ENCODE data around the gene CPNE5.
"Not testable (repeated sequence)": the region's sequence is repeated elsewhere in the genome, so short reads cannot be mapped to it uniquely, and the experiment has no call there.

CPNE5 gene

DNA sequence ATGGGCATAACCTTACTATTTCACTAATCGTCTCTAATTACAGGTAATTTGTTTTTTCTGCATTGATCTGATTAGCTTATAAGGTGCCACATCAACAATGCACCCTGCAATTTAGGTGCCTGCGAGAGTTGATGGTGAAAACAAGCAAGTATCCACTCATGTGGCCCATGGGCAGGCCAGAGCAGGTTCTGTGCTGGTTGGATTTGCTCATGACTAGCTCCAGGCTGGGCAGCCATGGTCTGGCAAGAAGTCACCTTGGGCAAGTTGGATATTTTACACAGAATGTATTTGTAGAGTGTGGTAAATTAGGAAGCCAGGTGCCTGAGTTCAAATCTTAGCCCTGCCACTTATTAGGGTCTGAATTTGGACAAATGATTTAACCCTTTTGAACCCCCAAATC lies 116.4 kb downstream of the CPNE5 start:
- no peak for DNase-seq
- in situ Hi-C loops (cut with HindIII; ENCODE audit: low pct_ligation_motif_present, low pct_unique_long_range_greater_than_20kb, low sequenced_read_pairs) = loop anchor here (25.0 kb wide), 1 partner anchor 111 kb away; no protein-coding TSS in a partner anchor

DNA sequence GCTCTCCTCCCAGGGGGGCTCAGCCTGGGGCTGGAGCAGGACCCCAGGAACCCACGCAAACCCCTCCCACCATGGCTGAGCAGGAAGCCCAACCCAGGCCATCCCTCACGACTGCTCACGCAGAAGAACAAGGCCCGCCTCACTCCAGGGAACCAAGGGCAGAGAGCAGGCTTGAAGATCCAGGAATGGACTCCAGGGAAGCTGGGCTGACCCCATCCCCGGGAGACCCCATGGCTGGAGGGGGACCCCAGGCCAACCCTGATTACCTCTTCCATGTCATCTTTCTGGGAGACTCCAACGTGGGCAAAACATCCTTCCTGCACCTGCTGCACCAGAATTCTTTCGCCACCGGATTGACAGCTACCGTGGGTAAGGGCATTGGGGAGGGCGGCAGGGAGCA lies 116.9 kb downstream of the CPNE5 start:
- no peak for DNase-seq
- in situ Hi-C loops (cut with HindIII; ENCODE audit: low pct_ligation_motif_present, low pct_unique_long_range_greater_than_20kb, low sequenced_read_pairs) = loop anchor here (25.0 kb wide), 1 partner anchor 110 kb away; no protein-coding TSS in a partner anchor

DNA sequence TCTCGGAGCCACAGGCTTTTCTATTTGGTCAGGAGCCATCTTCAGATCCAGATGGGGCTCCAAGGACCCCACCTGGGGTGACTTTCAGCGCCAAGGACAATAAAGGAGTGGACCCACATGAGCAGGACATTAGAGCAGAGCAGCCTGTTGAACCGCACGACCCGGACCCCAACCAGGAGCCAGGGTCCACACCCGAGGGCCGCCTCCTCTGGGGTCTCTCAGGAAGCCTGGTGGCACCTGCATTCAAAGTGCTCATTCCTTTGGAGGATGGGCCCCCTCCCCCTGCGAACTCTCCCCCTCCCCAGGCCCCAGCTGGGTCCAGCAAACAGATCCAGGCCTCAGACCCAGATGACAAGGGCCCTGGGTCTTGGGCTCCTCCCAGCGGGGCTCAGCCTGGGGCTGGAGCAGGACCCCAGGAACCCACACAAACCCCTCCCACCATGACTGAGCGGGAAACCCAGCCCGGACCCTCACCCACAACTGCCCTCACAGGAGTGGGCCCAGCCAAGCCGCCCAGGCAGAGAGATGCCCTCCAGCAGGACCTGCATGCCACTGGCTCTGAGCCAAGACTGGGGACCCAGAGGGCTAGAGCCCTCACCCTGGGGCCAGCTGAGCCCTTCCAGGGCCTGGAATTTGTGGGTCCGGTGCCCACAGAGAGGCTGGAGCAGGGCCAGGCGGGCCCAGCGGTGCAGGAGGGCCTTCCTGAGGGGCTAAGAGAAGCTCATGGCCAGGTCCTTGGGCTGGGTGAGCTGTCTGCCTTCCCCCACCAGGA lies 117.7 kb downstream of the CPNE5 start:
- no peak for DNase-seq
- in situ Hi-C loops (cut with HindIII; ENCODE audit: low pct_ligation_motif_present, low pct_unique_long_range_greater_than_20kb, low sequenced_read_pairs) = loop anchor here (25.0 kb wide), 1 partner anchor 109 kb away; no protein-coding TSS in a partner anchor

DNA sequence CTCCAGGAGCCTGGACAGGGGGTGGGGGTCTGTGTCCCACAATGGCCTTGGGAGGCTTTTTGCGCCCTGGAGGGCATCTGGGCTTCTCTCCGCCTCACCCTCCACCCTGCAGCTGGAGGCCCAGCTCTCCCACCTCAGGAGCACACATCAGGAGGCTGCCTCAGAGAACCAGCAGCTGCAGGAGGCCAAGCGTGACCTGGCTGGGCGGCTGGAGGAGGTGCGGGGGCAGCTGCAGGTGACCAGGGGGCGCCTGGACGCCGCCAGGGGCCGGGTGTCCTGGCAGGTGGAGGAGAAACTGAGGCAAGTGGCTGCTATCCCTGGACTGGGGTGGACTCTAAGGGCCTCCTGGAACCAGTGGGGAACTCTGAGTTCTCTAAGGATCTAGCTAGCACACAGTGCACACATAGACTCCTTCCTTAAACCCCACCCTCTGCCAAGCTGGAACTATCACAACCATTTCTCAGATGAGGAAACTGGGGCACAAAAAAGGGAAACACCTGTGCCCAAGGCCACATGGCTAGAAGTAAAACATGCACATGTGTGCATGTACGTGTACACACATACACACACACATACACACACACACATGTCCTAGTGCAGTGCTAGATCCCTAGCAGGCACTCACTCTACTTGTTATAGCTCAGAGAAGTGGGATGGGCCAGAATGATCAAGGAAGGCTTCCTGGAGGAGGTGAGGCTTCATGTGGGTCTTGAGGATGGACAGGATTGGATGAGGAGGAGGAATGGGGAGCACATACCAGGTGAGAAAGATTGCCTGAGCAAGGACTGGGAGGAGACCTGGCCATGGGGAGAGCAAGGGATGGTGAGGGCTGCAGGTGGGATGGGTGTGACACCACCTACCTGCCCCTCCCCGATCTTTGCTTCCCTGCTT lies 118.7 kb downstream of the CPNE5 start:
- in situ Hi-C loops (cut with HindIII; ENCODE audit: low pct_ligation_motif_present, low pct_unique_long_range_greater_than_20kb, low sequenced_read_pairs) = loop anchor here (25.0 kb wide), 1 partner anchor 108 kb away; no protein-coding TSS in a partner anchor
- DNase-seq = no peak

DNA sequence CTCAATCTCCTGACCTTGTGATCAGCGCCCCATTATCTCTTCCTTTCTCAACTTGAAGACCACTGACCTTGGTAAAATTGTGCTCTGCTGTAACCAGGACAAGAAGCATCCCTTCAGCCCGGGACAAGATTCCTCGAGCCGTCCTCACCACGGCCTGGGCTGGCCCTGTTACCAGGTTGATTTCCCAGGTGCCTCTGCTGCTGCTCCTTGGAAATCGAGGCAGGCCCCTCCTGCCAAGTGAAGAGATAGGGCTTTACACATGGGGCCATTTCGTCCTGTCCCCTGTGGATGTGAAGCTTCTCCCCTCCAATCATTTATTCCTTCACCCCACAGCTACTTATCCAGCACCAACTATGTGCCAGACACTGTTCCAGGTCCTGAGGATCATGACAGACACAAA lies 120.1 kb downstream of the CPNE5 start:
- no peak for DNase-seq
- in situ Hi-C loops (cut with HindIII; ENCODE audit: low pct_ligation_motif_present, low pct_unique_long_range_greater_than_20kb, low sequenced_read_pairs) = loop anchor here (25.0 kb wide), 1 partner anchor 107 kb away; no protein-coding TSS in a partner anchor

DNA sequence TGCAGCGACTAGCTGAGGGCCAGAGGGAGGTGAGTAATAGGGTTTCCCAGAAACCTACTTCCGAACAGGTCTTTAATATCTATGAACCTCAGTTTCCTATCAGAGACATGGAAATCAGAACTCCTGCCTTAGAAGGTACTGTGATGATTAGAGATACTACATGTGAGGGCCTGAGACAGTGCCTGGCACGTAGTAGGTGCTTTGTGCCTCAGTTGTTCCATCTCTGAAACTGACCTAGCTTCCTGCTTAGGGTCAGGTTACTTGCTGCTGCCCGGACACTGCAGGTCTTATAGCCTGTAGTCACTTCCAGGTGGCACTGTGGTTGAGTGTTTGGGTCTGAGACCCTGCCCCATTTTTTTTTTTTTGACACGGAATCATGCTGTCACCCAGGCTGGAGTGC lies 120.7 kb downstream of the CPNE5 start:
- in situ Hi-C loops (cut with HindIII; ENCODE audit: low pct_ligation_motif_present, low pct_unique_long_range_greater_than_20kb, low sequenced_read_pairs) = loop anchor here (25.0 kb wide), 1 partner anchor 106 kb away; no protein-coding TSS in a partner anchor
- DNase-seq = no peak

DNA sequence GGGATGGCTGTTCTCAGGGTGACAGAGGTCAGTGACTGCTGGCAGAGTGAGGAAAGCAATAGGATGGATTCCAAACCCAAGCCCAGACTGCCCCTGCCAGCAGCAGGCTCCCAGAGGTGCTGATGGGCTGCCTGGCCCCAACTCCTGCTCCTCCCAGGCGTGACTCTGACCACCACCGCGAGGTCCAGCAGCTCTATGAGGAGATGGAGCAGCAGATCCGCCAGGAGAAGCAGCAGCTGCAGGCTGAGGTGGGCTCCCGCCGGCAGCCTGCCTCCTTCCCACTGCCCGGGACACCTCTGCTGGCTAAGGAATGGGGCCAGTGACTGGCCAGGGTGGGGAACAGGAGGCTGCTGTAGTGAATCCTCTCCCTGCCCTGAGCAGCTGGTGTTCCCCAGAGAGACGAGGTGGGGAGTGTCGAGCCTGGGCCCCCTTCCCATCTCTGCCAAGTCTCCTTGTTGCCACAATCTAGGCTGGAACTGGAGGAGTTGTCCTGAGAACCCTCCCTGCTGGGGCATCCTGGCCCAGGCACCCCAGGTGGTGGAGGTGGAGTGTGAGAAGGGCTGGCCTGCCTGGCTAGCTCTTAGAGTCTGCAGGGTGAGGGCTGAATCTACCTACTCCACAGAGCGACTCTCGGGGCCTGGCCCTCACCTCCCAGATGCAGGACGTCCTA lies 121.2 kb downstream of the CPNE5 start:
- in situ Hi-C loops (cut with HindIII; ENCODE audit: low pct_ligation_motif_present, low pct_unique_long_range_greater_than_20kb, low sequenced_read_pairs) = loop anchor here (25.0 kb wide), 1 partner anchor 106 kb away; no protein-coding TSS in a partner anchor
- DNase-seq = no peak

DNA sequence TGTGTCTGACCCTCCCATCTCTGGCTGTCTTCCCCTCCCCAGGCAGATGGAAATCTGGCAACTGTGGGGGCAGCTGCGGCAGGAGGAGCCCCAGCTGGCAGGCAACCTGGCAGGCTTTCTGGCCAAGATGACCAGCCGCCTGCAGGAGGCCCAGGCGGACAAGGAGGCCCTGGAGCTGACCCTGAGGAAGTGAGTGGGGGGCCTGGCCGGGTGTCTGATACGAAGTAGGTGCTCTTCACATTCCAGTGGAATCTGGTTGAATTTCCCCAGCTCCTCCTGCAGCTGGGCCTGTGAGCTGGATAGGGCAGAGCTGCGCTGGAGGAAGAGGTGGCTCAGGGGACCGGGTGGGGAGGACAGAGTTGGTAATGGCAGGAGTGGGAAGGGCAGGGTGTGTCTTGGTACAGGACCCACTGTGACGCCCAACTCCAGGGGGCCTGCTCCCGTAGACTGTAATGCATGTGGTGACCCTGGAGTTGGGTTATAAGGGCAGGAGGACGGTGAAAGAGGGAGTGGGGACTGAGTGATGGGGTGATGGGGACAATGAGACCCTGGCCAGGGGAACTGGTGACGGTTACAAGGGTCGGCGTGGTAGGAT lies 121.9 kb downstream of the CPNE5 start:
- in situ Hi-C loops (cut with HindIII; ENCODE audit: low pct_ligation_motif_present, low pct_unique_long_range_greater_than_20kb, low sequenced_read_pairs) = loop anchor here (25.0 kb wide), 1 partner anchor 105 kb away; no protein-coding TSS in a partner anchor
- no peak for DNase-seq

DNA sequence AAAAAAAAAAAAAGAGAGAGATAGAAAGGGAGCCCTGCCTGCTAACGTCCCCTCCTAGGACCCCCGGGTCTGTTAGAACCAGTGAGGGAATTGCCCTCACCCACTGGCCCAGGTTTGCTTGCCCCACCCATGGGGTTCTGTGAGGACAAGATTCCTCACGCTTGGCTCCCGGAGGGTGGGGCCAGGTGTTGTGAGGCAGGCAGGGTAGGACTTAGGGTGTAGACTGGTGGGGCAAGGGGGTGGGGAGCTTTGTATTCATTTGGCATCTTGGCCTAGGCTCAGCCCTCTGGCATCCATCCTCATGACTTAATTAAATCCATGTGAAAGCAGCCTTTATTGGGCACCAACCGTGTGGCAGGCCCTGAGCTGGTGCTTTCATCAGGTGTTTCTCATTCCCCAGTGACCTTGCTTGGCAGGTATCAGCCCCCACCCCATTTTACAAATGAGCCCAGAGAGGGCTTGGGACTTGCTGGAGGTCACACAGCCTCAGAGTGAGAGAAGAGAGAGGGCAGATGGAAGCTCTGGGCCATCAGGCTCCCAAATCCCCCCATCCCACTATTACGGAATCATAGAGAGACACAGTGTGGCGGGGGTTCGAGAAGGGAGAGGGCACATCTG lies 122.7 kb downstream of the CPNE5 start:
- no peak for DNase-seq
- in situ Hi-C loops (cut with HindIII; ENCODE audit: low pct_ligation_motif_present, low pct_unique_long_range_greater_than_20kb, low sequenced_read_pairs) = loop anchor here (25.0 kb wide), 1 partner anchor 104 kb away; no protein-coding TSS in a partner anchor

DNA sequence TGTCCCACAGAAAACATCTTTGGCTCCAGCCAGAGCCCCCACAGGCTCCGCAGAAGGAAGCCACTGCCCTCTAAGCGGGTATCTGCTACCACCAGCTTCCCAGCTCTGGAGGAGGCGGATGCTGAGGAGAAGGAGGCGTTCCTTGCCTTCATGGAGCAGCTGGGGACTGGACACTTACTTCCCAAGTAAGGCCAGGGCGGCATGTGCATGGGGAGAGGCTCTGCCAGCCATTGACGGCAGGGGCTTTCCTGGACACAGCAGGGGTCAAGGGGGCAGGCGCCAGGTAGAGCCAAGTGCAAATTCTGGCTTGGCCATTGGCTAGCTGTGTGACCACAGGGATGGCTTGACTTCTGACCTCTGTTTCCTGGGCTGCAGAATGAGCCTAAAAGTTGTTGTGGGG lies 123.8 kb downstream of the CPNE5 start:
- DNase-seq = no peak
- in situ Hi-C loops (cut with HindIII; ENCODE audit: low pct_ligation_motif_present, low pct_unique_long_range_greater_than_20kb, low sequenced_read_pairs) = loop anchor here (25.0 kb wide), 1 partner anchor 103 kb away; no protein-coding TSS in a partner anchor

DNA sequence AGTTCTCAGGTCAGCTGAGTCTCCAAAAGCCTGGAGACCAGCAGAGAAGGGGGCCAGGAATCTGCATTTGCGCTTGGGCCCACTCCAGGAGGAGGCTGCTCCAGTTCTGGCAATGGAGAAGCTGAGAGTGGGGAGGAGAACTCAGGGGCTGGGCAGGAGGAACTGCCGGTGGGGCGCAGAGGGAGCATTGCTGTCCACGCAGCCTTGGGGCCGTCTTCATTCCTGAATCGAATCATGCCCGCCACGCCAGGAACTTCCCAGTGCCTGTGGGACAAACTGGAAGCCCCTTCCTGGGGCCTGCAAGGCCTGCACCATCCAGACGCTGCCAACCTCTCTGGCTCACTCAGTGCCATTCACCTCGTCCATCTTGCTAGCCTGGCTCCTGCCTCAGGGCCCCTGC lies 124.7 kb downstream of the CPNE5 start:
- DNase-seq = no peak
- in situ Hi-C loops (cut with HindIII; ENCODE audit: low pct_ligation_motif_present, low pct_unique_long_range_greater_than_20kb, low sequenced_read_pairs) = loop anchor here (25.0 kb wide), 1 partner anchor 102 kb away; no protein-coding TSS in a partner anchor

DNA sequence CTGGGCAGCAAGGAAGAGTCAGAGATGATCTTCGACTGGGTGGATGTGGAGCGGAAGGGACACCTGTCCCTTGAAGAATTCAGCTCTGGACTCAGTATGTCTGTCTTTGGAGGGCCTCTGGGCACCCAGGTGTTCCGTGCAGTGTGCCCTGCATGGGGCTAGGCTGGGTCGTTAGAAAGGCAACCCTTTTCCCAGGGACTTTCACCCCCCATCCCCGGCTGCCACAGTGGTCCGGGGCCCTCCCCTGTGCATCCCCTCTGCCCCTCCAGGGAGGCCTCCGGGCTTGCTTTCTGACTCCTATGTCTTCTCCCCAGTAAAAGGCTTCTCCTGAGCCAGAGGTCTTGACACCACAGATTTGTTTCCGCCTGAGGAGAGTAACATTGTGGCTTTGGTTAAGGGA lies 125.4 kb downstream of the CPNE5 start:
- DNase-seq = no peak
- in situ Hi-C loops (cut with HindIII; ENCODE audit: low pct_ligation_motif_present, low pct_unique_long_range_greater_than_20kb, low sequenced_read_pairs) = loop anchor here (25.0 kb wide), 1 partner anchor 102 kb away; no protein-coding TSS in a partner anchor

DNA sequence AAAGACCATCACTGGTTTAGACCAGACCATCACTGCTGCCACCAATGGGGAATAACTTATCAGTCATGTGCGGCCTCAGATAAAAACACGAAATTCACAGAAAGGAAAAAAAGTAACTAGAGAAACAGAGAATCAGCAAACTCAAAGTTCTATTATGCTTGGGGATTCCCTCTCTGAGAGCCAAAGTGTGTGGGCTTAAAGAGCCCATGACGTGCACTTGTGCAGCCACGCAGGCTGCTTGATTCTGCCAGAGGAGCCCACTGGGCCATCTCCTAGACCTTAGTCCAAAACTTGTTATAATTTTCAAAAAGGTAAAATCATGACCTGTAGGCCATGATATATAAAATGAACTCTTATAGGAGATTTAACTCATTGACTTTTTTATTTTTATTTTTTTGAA lies 126.4 kb downstream of the CPNE5 start:
- DNase-seq = no peak
- in situ Hi-C loops (cut with HindIII; ENCODE audit: low pct_ligation_motif_present, low pct_unique_long_range_greater_than_20kb, low sequenced_read_pairs) = loop anchor here (25.0 kb wide), 1 partner anchor 101 kb away; no protein-coding TSS in a partner anchor

DNA sequence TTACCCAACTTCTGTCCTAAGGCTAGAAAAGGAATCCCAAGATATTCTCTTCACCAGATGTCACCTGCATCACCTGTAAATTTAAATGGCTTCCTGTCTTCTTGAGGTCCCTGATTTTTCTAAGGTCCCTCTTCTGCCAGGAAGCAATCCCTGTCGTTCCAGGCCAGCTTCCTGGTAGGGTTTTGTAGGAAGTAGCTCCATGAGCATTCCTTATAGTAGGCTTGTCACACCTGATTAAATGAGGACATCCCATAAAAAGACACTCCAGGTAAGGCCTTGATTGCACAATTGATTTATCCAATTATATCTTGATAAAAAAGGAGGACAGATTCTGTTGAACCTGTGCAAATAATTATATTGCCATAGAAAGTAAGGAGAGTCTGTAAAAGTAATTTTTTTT lies 132.9 kb downstream of the CPNE5 start:
- in situ Hi-C loops (cut with HindIII; ENCODE audit: low pct_ligation_motif_present, low pct_unique_long_range_greater_than_20kb, low sequenced_read_pairs) = loop anchor here (25.0 kb wide), 1 partner anchor 94 kb away; no protein-coding TSS in a partner anchor
- DNase-seq = no peak

DNA sequence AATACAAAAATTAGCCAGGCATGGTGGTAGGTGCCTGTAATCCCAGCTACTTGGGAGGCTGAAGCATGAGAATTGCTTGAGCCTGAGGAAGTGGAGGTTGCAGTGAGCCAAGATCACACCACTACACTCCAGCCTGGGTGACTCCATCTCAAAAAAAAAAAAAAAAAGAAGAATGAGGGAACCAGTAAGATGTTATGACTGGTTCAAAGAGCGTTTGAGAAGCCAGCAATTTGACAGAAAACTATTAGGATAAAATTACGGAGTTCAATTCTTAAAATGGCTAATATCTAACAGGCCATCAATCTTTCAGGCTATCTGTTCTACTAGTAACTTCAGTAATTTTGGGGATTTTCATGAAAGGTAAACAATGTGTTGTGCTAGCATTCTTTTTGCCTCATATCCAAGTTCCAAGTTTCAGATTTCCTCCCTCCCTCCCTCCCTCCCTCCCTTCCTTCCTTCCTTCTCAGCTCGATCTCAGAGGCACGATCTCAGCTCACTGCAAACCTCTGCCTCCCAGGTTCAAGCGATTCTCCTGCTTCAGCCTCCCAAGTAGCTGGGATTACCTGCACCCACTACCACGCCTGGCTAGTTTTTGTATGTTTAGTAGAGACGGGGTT lies 134.2 kb downstream of the CPNE5 start:
- not testable (repeated sequence) for DNase-seq
- in situ Hi-C loops (cut with HindIII; ENCODE audit: low pct_ligation_motif_present, low pct_unique_long_range_greater_than_20kb, low sequenced_read_pairs) = loop anchor here (25.0 kb wide), 1 partner anchor 93 kb away; no protein-coding TSS in a partner anchor

DNA sequence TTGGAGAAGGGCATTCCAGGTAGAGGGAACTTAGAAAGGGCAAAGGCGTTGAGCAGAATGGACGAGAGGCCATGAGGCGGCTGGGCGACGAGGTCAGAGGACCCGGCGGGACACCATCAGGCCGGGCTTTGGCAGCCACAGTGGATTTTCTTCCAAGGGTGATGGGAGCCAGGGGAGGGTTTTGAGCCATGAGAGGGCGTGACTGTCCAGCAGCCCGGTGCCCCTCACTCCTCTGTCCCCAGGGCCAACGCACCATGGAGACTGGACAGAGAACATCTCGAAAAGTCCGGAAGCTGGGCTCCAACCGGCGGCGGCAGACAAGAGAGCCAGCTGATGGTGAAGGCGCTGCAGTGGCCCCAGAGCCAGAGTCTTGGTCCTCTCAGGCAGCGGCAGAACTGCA lies 135.3 kb downstream of the CPNE5 start:
- in situ Hi-C loops (cut with HindIII; ENCODE audit: low pct_ligation_motif_present, low pct_unique_long_range_greater_than_20kb, low sequenced_read_pairs) = loop anchor here (25.0 kb wide), 1 partner anchor 92 kb away; no protein-coding TSS in a partner anchor
- DNase-seq = no peak

DNA sequence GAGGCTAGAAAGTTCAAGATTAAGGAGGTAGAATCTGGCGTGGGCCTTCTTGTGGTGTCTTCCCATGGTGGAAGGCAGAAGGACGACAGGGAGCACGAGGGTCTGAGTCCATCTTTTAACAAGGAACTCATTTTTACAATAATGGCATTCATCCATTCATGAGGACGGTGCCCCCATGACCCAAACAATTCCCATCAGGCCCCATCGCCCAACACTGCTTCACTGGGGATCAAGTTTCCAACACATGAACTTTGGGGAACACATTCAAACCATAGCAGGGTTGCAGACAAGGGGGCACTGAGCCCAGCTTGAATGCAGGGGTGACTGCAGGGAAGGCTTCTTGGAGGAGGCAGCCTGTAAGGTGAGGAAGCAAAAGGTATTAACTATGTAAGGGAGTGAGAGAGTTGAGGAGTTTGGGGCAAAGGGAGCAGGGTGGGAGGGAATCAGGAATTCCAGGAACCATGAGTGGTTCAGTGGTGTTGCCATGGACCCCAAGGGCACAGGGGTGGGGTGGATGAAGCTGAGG lies 136.1 kb downstream of the CPNE5 start:
- in situ Hi-C loops (cut with HindIII; ENCODE audit: low pct_ligation_motif_present, low pct_unique_long_range_greater_than_20kb, low sequenced_read_pairs) = loop anchor here (25.0 kb wide), 1 partner anchor 91 kb away; no protein-coding TSS in a partner anchor

More for the DNA sequence above, 136.1 kb downstream of the CPNE5 start:
- no peak for DNase-seq
